ENCODE measurements around the gene CRKL. TPM values are rescaled to one million over a fixed set of nuclear protein-coding genes. Genes with fewer than 3 reads are reported as not detected.
"Not testable (repeated sequence)": the region's sequence is repeated elsewhere in the genome, so short reads cannot be mapped to it uniquely, and the experiment has no call there.

CRKL gene
- total and polyA plus RNA-seq, 11 donors = 22.4 to 64.2 (median 52.9) TPM

DNA sequence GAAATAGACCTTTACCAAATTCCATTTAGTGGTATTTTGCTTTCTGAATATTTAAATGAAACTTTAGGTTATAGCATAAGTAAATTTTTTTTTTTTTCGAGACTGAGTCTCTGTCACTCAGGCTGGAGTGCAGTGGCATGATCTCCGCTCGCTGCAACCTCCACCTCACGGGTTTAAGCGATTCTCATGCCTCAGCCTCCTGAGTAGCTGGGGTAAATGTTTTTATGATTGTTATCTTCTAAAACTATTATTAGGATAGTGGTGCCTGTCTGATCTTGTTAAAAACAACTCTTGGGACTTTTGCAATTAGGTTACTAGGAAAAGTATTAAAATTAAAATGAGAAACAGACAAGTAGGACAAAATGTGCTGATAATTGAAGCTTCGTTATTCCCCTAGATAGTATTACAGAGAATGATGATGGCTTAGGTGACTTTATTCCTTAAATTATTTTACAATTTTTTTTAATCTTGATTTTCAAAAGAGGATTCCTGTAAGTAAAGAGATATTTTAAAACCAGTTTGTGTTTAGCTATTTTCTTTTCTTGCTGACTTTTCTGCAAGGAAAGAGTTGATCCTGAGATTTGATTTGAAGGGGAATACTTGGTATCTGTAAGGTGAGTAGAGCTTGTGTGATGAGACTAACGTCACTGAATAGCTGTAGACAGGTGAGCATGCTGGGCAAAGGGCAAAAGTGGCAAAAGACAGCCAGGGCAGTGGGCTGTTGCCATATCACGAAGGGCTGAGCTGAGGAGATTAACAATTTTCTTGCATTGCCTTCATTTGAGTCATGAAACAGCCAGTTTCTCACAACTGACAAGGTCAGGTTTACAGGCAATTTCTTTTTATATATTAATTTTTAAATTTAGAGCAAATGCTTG, 20.8 kb downstream of the CRKL start:
- Histone ChIP-seq H3K4me3 (no peak overlapping the region), H3K4me1 (peaks cover 0 to 62% (median 48%) of the 10 kb centered on the region in 12 donors), H3K27ac (no peak overlapping the region), H3K36me3 (peaks cover 0 to 44% (median 35%) of the 10 kb centered on the region in 9 donors), H3K9me3 (no peaks in the 10 kb centered on the region), H3K27me3 (no peaks in the 10 kb centered on the region)
- 80 to 85% (median 83%) methylated on average over 8 of the region's 8 CpGs for WGBS, 4 donors
- no peak for TF ChIP-seq POLR2A (IDR thresholded peaks at IDR 0.05)
- TF ChIP-seq, protein P1, sequence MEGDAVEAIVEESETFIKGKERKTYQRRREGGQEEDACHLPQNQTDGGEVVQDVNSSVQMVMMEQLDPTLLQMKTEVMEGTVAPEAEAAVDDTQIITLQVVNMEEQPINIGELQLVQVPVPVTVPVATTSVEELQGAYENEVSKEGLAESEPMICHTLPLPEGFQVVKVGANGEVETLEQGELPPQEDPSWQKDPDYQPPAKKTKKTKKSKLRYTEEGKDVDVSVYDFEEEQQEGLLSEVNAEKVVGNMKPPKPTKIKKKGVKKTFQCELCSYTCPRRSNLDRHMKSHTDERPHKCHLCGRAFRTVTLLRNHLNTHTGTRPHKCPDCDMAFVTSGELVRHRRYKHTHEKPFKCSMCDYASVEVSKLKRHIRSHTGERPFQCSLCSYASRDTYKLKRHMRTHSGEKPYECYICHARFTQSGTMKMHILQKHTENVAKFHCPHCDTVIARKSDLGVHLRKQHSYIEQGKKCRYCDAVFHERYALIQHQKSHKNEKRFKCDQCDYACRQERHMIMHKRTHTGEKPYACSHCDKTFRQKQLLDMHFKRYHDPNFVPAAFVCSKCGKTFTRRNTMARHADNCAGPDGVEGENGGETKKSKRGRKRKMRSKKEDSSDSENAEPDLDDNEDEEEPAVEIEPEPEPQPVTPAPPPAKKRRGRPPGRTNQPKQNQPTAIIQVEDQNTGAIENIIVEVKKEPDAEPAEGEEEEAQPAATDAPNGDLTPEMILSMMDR (IDR thresholded peaks at IDR 0.05) = no peak
- intact Hi-C loops (cut with DNase I) = loop anchor here in 1 of 10 donors (10.0 kb wide), 1 partner anchor 53 kb away; no protein-coding TSS in a partner anchor
- ATAC-seq (no peak), DNase-seq (no peak)

DNA sequence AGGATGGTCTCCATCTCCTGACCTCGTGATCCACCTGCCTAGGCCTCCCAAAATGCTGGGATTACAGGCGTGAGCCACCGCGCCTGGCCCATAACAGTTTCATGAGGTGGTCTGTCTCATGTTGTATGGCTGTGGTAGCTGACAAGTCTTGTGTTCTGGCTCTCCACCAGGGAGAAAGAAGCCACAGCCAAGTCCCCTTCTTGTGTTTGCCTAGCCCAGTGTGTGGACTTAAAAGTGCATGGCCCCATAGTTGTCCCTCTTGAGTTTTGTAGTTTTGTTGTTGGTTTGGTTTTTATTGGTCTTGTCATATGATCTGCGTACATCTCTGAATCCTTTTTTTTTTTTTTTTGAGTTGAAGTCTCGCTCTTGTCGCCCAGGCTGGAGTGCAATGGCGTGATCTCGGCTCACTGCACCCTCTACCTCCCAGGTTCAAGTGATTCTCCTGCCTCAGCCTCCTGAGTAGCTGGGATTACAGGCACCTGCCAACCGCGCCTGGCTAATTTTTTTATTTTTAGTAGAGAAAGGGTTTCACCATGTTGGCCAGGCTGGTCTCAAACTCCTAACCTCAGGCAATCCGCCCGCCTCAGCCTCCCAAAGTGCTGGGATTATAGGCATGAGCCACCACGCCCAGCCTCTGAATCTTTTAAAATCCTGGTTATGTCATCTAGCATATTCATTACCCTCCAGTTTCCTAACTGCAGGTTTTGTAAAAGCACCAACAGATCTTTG, 22.4 kb downstream of the CRKL start:
- not testable (repeated sequence) for DNase-seq, H3K27ac ChIP-seq, H3K4me3 ChIP-seq, ATAC-seq, H3K27me3 ChIP-seq, H3K9me3 ChIP-seq
- WGBS, 4 donors = 94 to 97% (median 96%) methylated on average over 14 of the region's 14 CpGs
- Histone ChIP-seq H3K36me3 (peaks cover 0 to 32% (median 25%) of the 10 kb centered on the region in 9 donors), H3K4me1 (peaks cover 0 to 63% (median 49%) of the 10 kb centered on the region in 12 donors)
- intact Hi-C loops (cut with DNase I) = loop anchor here in 1 of 10 donors (10.0 kb wide), 1 partner anchor 55 kb away; no protein-coding TSS in a partner anchor

DNA sequence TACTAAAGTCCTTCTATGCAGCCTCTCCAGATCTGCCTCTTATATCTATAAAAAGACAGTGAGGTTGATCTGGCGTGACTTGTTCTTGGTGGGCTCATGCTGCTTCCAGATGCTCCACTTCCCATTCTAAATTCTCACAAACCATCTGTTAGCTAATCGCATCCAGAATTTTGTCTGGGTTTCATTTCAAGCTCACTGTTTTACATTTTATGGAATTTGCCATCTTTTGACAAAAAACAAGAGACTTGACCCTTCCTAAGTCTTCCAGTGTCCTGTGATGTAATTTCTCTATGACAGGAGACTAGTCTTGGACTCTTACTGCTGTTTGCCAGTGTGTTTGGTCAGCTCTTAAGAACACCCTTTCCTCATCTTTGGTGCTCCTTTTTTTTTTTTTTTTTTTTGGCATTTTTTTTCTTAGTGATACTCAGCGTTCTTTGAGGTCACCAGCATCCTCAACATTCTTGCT, 23.0 kb downstream of the CRKL start:
- intact Hi-C loops (cut with DNase I) = no loop called here
- H3K36me3 ChIP-seq = peaks cover 0 to 26% (median 19%) of the 10 kb centered on the region in 9 donors
- H3K4me3 ChIP-seq = no peak overlapping the region
- 57 to 75% (median 67%) methylated on average over 3 of the region's 3 CpGs for WGBS, 4 donors
- H3K9me3 ChIP-seq = no peaks in the 10 kb centered on the region
- H3K4me1 ChIP-seq = peaks cover 0 to 66% (median 50%) of the 10 kb centered on the region in 12 donors
- no peaks in the 10 kb centered on the region for H3K27me3 ChIP-seq
- DNase-seq (no peak), ATAC-seq (no peak)
- TF ChIP-seq, protein P1 (IDR thresholded peaks at IDR 0.05) = no peak
- no peak for TF ChIP-seq POLR2A (IDR thresholded peaks at IDR 0.05)
- no peak overlapping the region for H3K27ac ChIP-seq

DNA sequence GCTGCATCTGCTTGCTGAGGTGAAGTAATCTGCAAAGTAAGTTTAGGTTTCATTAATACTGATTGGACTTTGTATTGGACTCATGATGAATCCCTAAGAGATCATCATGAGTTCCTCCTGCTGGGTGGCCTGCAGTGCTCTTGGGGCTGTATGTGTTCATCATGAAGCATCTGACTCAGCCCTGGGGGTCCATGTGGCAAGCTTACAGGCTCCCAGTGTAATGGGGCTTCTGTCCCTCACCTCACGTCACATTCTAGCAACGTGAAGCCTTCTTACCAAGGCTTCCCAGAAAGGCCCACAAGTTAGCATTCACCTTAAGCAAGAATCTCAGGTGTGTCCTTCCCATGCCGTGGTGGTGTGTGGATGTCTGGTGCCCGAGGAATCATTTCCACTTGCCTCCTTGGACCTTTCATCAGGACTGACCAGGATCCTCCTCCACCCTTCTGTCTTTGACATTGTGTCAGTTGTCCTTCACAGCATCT, 23.7 kb downstream of the CRKL start:
- Histone ChIP-seq H3K4me1 (peaks cover 0 to 70% (median 54%) of the 10 kb centered on the region in 12 donors), H3K27me3 (no peaks in the 10 kb centered on the region), H3K4me3 (no peak overlapping the region), H3K9me3 (no peaks in the 10 kb centered on the region), H3K27ac (no peak overlapping the region), H3K36me3 (peaks cover 0 to 19% (median 12%) of the 10 kb centered on the region in 9 donors)
- intact Hi-C loops (cut with DNase I) = no loop called here
- 82 to 95% (median 88%) methylated on average over 4 of the region's 4 CpGs for WGBS, 4 donors
- DNase-seq = no peak
- no peak for ATAC-seq
- TF ChIP-seq, protein P1 (IDR thresholded peaks at IDR 0.05) = no peak
- no peak for TF ChIP-seq POLR2A (IDR thresholded peaks at IDR 0.05)

DNA sequence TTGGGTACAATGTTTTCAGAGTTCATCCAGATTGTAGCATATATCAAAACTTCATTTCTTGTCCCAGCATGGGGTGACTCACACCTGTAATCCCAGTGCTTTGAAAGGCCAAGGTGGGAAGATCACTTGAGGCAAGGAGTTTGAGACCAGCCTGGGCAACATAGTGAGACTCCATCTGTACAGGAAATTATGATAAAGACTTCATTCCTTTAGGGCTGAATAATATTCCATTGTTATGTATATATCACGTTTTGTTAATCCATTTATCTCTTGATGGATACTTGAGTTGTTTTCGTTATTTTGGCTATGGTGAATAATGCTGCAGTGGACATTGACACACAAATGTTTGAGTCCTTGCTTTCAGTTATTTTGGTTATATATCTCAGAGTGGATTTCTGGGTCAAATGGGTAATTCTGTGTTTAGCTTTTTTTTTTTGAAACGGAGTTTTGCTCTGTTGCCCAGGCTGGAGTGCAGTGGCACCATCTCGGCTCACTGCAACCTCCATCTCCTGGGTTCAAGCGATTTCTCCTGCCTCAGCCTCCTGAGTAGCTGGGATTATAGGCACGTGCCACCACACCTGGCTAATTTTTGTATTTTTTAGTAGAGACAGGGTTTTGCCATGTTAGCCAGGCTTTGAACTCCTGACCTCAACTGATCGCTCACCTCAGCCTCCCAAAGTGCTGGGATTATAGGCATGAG, 25.1 kb downstream of the CRKL start:
- 85 to 91% (median 89%) methylated on average over 7 of the region's 7 CpGs for WGBS, 4 donors
- H3K4me3 ChIP-seq; H3K27ac ChIP-seq; DNase-seq; ATAC-seq; H3K9me3 ChIP-seq; intact Hi-C loops (cut with DNase I); H3K27me3 ChIP-seq; H3K36me3 ChIP-seq: not testable (repeated sequence)
- peaks cover 0 to 70% (median 52%) of the 10 kb centered on the region in 12 donors for H3K4me1 ChIP-seq

Data from heart left ventricle (tissue), 16 donors.